Activated CD4-positive, alpha-beta memory T cell treated with anti-CD3 and anti-CD28 coated beads for 36 hours (primary cell): ENCODE measurements around the gene DOCK3. TPM values are rescaled to one million over a fixed set of nuclear protein-coding genes. Genes with fewer than 3 reads are reported as not detected.

ENCODE experiments used
- CTCF ChIA-PET: fragments of 350-600 bp; sonication (Branson Sonifier 250); formaldehyde crosslinking; loops from one replicate; lab custom pipeline; 2021; ENCODE audit warnings: antibody characterized with exemption, inconsistent platforms; lab: Charles Lee
- POLR2A ChIA-PET: fragments of 350-600 bp; sonication (Branson Sonifier 250); formaldehyde crosslinking; loops from one replicate; lab custom pipeline; 2021; ENCODE audit warnings: antibody characterized with exemption; lab: Charles Lee
- DNase-seq: peaks from one replicate; pipeline ENCODE4 v3.0.0-alpha.2; 2020
- H3K27ac Mint-ChIP-seq: one replicate; pipeline ENCODE4 v1.8.0; 2021; ENCODE audit warnings: mixed read lengths
- H3K27me3 Mint-ChIP-seq: one replicate; pipeline ENCODE4 v1.8.0; 2021; ENCODE audit warnings: mixed read lengths
- H3K36me3 Mint-ChIP-seq: one replicate; pipeline ENCODE4 v1.8.0; 2021; ENCODE audit warnings: mixed read lengths
- H3K4me1 Mint-ChIP-seq: one replicate; pipeline ENCODE4 v1.8.0; 2021; ENCODE audit warnings: low read depth, mixed read lengths
- H3K4me3 Mint-ChIP-seq: one replicate; pipeline ENCODE4 v1.8.0; 2021; ENCODE audit warnings: mild to moderate bottlenecking, mixed read lengths
- H3K9me3 Mint-ChIP-seq: one replicate; pipeline ENCODE4 v1.8.0; 2021; ENCODE audit warnings: mixed read lengths
- intact Hi-C: fragments of 100-400 bp; cut with micrococcal nuclease; formaldehyde crosslinking; loops from one replicate; pipeline ENCODE4 v1.15.1; 2023
- total RNA-seq, 2 experiments: library from RNA; stranded (reverse); gene quantifications; one replicate each; pipeline ENCODE4 v1.2.3, GENCODE V29; 2021

DOCK3 gene
- total RNA-seq, 2 experiments from 2014 or later, result 2.7 to 2.9 TPM

DNA sequence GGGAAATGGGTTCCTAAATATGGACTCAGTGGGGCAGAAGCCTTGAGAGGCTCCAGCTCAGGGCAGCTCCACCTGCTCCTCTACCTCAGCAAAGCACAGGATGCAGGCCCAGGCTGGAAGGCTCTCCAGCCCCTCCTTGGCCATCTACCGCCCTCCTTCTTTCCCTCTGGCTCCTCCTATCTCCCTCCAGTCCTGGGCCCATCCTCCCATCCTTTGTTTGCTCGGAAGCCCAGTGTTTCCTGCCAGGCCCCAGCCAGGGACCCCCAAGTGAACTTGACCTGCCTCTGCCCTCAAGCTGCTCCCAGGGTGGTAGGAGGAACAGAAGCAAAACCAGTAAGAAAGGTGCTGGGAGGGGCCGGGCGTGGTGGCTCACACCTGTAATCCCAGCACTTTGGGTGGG lies 37.7 kb upstream of the DOCK3 start:
- CTCF ChIA-PET, result interaction anchor here (0.6 to 1.2 kb wide), 3 partner anchors 16 to 44 kb away, joined by 3 read pairs; no protein-coding TSS in a partner anchor
- DNase-seq, result no peak
- POLR2A ChIA-PET, result interaction anchor here (0.6 kb wide), 1 partner anchor 123 kb away, joined by 3 read pairs; no protein-coding TSS in a partner anchor
- no peaks in the 10 kb centered on the region for H3K9me3 Mint-ChIP-seq
- H3K27ac Mint-ChIP-seq, result peak overlapping the region; percentile 70
- peaks cover 23% of the 10 kb centered on the region for H3K36me3 Mint-ChIP-seq
- H3K4me1 Mint-ChIP-seq, result peaks cover 67% of the 10 kb centered on the region
- no peak overlapping the region for H3K4me3 Mint-ChIP-seq
- H3K27me3 Mint-ChIP-seq, result no peaks in the 10 kb centered on the region
- intact Hi-C loops, result no loop called here

DNA sequence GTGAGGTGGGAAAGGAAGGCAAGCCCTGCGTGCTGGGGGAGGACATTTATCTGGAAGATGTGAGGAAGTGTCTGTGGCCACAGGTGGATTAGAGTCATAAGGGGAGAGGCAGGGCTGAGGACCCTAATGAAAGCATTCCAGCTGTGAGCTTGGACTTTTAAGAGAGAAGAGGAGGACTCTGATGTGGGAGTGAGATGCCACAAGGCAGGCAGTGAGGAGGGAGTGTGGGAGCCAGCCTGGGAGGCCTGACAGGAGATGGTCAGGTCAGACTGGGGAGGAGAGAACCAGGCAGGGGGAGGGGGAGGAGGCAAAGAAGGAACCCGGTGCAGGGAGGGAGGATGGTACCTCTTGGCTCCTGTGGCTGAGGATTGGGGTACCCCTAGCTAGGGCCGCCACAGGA lies 36.8 kb upstream of the DOCK3 start:
- H3K36me3 Mint-ChIP-seq, result peaks cover 21% of the 10 kb centered on the region
- H3K4me1 Mint-ChIP-seq, result peaks cover 61% of the 10 kb centered on the region
- DNase-seq, result no peak
- CTCF ChIA-PET, result no interaction called here
- no peaks in the 10 kb centered on the region for H3K9me3 Mint-ChIP-seq
- POLR2A ChIA-PET, result no interaction called here
- intact Hi-C loops, result no loop called here
- peak overlapping the region; percentile 70 for H3K27ac Mint-ChIP-seq
- no peak overlapping the region for H3K4me3 Mint-ChIP-seq
- H3K27me3 Mint-ChIP-seq, result no peaks in the 10 kb centered on the region

DNA sequence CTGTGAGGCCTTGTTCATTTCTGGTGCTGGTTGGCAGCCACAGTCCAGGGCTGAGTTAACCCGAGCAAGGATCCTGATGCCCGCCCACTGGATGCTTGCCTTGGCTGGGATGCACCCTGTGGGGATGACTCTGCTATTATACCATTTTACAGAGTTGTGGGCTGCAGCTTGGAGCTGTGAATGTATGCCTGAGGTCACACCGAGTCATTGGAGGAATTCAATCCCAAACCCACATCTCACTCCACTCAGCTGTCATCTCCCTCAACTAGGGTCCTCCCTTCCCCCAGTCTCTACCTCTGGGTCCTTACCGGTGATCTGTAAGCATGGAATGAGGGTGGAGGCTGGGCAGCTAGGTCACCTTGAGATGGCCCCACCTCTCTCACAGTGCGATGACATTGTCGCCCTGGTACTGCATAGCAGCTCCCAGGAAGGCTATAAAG lies 35.7 kb upstream of the DOCK3 start:
- Mint-ChIP-seq H3K9me3 (no peaks in the 10 kb centered on the region), H3K27me3 (no peaks in the 10 kb centered on the region), H3K36me3 (peaks cover 32% of the 10 kb centered on the region), H3K27ac (peak overlapping the region; percentile 14), H3K4me1 (peaks cover 50% of the 10 kb centered on the region), H3K4me3 (no peak overlapping the region)
- CTCF ChIA-PET, result no interaction called here
- POLR2A ChIA-PET, result no interaction called here
- no peak for DNase-seq
- intact Hi-C loops, result no loop called here

DNA sequence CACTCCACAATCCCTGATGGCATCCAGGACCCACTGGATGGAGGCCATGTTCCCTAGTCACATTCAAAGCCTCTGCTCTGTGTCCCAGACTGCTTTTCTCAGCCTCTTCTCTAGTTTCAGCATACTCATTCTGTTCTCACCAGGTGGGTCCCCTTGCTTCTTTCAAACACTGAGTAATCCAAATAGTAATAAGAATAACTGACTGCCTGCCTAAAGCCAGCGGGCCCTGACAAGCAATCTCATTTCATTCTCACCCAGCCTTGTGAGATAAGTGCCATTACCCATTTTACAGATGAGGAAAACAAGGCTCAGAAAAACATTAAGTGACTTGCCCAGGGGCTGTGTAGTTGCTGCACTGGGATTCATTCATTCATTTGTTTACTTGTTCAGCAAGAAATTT lies 32.3 kb upstream of the DOCK3 start:
- ChIA-PET POLR2A (no interaction called here), CTCF (interaction anchor here (1.3 kb wide), 1 partner anchor 10 kb away, joined by 7 read pairs; no protein-coding TSS in a partner anchor)
- Mint-ChIP-seq H3K27ac (peak overlapping the region; percentile 40), H3K36me3 (peaks cover 48% of the 10 kb centered on the region), H3K4me1 (peaks cover 28% of the 10 kb centered on the region), H3K9me3 (no peaks in the 10 kb centered on the region), H3K27me3 (no peaks in the 10 kb centered on the region), H3K4me3 (no peak overlapping the region)
- intact Hi-C loops, result loop anchor here (1.0 kb wide), 2 partner anchors 10 to 18 kb away; no protein-coding TSS in a partner anchor
- peak; percentile 53 for DNase-seq

DNA sequence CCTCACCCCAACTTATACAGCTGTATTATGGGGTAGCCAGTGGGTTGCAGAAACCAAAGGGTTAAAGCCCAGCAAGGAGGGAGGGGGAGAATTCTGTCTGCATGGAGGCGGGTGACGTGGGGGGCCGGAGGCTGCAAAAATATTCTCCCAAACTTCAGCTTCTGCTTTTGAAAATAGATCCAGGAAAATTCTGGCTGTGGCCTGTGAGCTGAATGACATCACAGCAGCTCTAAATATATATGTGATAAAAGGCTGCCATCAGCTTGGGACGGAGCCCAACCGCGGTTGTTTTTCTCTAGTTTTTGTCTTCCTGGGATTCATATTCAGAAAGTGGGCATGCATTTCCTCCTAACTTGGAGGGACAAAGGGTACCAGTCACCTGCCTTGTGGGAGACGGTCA lies 30.2 kb upstream of the DOCK3 start:
- ChIA-PET CTCF (interaction anchor here (1.3 to 2.7 kb wide), 2 partner anchors 9 to 28 kb away, joined by 8 to 11 read pairs; partner anchors contain the start of gene MAPKAPK3), POLR2A (no interaction called here)
- H3K4me1 Mint-ChIP-seq, result peaks cover 14% of the 10 kb centered on the region
- no peaks in the 10 kb centered on the region for H3K9me3 Mint-ChIP-seq
- no peak for DNase-seq
- H3K27ac Mint-ChIP-seq, result no peak overlapping the region
- intact Hi-C loops, result no loop called here
- no peaks in the 10 kb centered on the region for H3K27me3 Mint-ChIP-seq
- no peak overlapping the region for H3K4me3 Mint-ChIP-seq
- H3K36me3 Mint-ChIP-seq, result peaks cover 52% of the 10 kb centered on the region

DNA sequence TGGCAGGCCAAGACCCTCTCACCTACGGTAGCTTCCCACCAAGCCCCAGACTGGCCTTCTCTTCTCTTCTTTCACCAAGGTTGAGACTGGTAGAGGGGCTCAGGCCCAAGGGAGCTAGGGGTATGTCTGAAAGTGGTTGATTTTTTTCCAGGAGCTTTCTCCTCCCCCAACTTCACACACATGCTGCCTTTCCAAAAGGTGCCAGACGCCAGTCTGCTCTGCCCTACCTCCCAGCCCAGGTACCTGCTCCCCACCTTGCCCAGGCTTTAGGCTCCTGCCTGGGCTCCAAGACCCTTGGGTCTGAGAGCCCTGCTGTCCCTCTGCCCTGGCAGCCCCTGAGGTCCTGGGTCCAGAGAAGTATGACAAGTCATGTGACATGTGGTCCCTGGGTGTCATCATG lies 29.3 kb upstream of the DOCK3 start:
- ChIA-PET CTCF (interaction anchor here (1.3 to 2.7 kb wide), 2 partner anchors 8 to 29 kb away, joined by 8 to 11 read pairs; partner anchors contain the start of gene MAPKAPK3), POLR2A (no interaction called here)
- DNase-seq, result no peak
- intact Hi-C loops, result no loop called here
- no peaks in the 10 kb centered on the region for H3K27me3 Mint-ChIP-seq
- H3K27ac Mint-ChIP-seq, result peak overlapping the region; percentile 28
- H3K4me1 Mint-ChIP-seq, result peaks cover 18% of the 10 kb centered on the region
- H3K9me3 Mint-ChIP-seq, result no peaks in the 10 kb centered on the region
- H3K36me3 Mint-ChIP-seq, result peaks cover 56% of the 10 kb centered on the region
- no peak overlapping the region for H3K4me3 Mint-ChIP-seq

DNA sequence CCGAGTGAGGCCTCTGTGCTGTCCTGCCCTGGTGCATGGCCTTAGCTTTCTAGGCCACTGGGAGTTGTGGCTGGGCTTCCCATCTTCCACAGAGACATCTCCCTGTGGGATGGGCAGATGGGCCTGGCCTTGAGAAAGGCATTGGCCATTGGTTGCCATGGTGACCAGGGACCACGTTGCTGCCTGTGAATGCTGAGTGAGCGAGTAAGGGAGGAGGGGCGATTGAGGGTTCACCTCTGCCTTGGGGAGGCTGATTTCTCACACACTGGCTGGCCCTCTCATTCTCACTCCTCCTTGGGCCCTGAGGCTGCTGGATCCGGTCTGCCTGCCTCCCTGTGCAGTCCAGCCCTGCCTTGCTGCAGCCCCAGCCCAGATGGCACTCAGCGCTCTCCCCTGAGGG lies 26.4 kb upstream of the DOCK3 start:
- Mint-ChIP-seq H3K27ac (peak overlapping the region; percentile 8), H3K36me3 (peaks cover 41% of the 10 kb centered on the region), H3K27me3 (no peaks in the 10 kb centered on the region), H3K4me1 (peaks cover 7% of the 10 kb centered on the region), H3K9me3 (no peaks in the 10 kb centered on the region), H3K4me3 (no peak overlapping the region)
- POLR2A ChIA-PET, result no interaction called here
- CTCF ChIA-PET, result no interaction called here
- intact Hi-C loops, result no loop called here
- no peak for DNase-seq

DNA sequence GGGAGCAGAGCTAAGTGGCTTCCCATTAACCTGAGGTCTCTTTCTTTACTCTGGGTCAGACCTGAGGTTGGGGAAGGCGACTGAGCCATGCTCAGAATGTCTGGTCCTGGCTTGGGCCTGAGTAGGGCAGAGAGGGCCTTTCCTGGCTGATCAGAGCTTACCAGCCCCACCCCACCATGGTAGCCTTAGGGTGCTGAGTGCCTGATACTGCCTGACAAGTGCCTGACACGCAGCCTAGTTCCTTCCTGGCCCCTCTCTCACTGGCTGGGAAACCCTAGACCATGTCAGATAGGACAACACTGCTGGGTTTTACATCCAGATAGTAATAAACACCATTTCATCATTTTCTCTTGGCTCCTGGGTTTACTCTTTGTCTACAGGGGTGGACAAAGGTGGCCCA lies 25.8 kb upstream of the DOCK3 start:
- intact Hi-C loops, result no loop called here
- Mint-ChIP-seq H3K4me1 (peaks cover 12% of the 10 kb centered on the region), H3K9me3 (no peaks in the 10 kb centered on the region), H3K27me3 (no peaks in the 10 kb centered on the region), H3K4me3 (no peak overlapping the region), H3K36me3 (peaks cover 35% of the 10 kb centered on the region), H3K27ac (no peak overlapping the region)
- POLR2A ChIA-PET, result no interaction called here
- no peak for DNase-seq
- CTCF ChIA-PET, result interaction anchor here (1.1 to 1.5 kb wide), 3 partner anchors 33 to 107 kb away, joined by 3 to 9 read pairs (median 4); no protein-coding TSS in a partner anchor

DNA sequence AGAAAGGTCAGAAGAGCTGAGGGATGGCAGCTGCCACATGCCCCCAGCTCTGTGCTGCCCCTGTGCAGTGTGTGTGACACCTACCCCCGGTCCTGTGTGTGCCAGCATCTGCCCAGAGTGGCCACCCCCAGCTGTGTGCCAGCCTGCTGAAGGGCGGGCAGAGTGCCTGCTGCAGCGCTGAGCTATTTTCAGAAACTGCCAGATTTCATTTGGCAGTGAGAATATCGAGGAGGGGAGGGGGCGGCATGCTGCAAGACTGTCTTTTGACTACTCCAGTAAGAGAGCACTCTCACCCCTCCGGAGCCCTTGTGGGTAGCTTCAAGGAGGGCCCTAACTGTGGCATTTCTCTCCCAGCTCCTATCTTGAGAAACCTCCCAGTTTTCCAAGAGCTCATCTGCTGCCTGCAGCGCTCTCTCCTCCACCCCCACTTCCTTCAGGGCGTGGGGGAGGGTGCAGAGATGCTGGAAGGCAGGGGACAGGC lies 25.2 kb upstream of the DOCK3 start:
- no peak for DNase-seq
- POLR2A ChIA-PET, result no interaction called here
- CTCF ChIA-PET, result interaction anchor here (0.5 to 1.5 kb wide), 4 partner anchors 33 to 438 kb away, joined by 3 to 9 read pairs (median 4); no protein-coding TSS in a partner anchor

DNA sequence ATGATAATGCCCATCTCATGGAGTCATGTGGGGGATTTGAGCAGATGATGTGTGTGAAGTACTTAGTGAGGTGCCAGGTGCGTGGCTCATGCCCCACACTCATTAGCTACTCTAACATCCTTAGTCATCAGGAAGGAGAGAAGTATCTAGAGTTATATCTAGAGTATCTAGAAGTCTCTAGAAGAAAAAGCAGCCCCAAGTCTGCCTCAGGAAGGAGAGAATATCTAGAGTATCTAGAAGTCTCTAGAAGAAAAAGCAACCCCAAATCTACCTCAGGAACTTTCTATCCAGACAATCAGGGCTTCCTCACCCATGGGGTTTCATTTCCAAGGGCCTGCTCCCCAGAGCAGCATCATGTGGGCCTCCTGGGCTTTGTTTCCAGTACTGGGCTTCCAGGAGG lies 24.7 kb upstream of the DOCK3 start:
- POLR2A ChIA-PET, result no interaction called here
- DNase-seq, result no peak
- CTCF ChIA-PET, result interaction anchor here (0.5 to 1.5 kb wide), 4 partner anchors 34 to 437 kb away, joined by 3 to 9 read pairs (median 4); no protein-coding TSS in a partner anchor
- Mint-ChIP-seq H3K9me3 (no peaks in the 10 kb centered on the region), H3K4me1 (peaks cover 22% of the 10 kb centered on the region), H3K4me3 (no peak overlapping the region), H3K36me3 (peaks cover 25% of the 10 kb centered on the region), H3K27ac (peak overlapping the region; percentile 42), H3K27me3 (no peaks in the 10 kb centered on the region)
- intact Hi-C loops, result loop anchor here (10.0 kb wide), 1 partner anchor 215 kb away; no protein-coding TSS in a partner anchor

More for the DNA sequence above, 25.2 kb upstream of the DOCK3 start:
- no peaks in the 10 kb centered on the region for H3K27me3 Mint-ChIP-seq
- intact Hi-C loops, result no loop called here
- H3K9me3 Mint-ChIP-seq, result no peaks in the 10 kb centered on the region
- peaks cover 30% of the 10 kb centered on the region for H3K36me3 Mint-ChIP-seq
- H3K27ac Mint-ChIP-seq, result peak overlapping the region; percentile 42
- H3K4me3 Mint-ChIP-seq, result no peak overlapping the region
- H3K4me1 Mint-ChIP-seq, result peaks cover 17% of the 10 kb centered on the region

DNA sequence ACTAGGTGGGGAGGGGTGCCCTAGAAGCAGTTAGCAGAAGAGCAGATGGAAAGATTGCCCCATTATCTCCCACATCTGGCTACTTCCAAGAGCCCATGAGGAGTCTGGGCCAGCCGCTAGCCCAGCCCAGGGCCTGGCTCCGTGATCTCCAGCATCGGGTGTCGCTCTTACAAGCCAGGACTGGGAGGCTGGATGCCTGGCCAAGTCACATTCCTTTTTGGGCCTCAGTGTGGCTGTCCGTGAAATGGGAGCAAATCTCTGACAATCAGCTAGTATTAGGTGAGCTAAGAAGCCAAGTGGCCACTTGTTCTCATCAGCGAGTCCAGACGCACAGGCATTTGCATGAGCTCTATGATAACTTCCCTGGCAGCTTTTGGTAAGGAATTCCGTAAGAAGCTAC lies 23.3 kb upstream of the DOCK3 start:
- ChIA-PET CTCF (interaction anchor here (2.3 to 5.3 kb wide), 3 partner anchors 35 to 85 kb away, joined by 9 to 188 read pairs (median 46); partner anchors contain the start of genes C3orf18, HEMK1 and MAPKAPK3), POLR2A (interaction anchor here (0.5 to 1.1 kb wide), 3 partner anchors 16 to 43 kb away, joined by 3 to 5 read pairs (median 3); no protein-coding TSS in a partner anchor)
- peaks cover 28% of the 10 kb centered on the region for H3K4me1 Mint-ChIP-seq
- H3K36me3 Mint-ChIP-seq, result peaks cover 14% of the 10 kb centered on the region
- H3K4me3 Mint-ChIP-seq, result no peak overlapping the region
- H3K27ac Mint-ChIP-seq, result peak overlapping the region; percentile 40
- DNase-seq, result no peak
- intact Hi-C loops, result loop anchor here (10.0 kb wide), 1 partner anchor 217 kb away; no protein-coding TSS in a partner anchor
- H3K27me3 Mint-ChIP-seq, result no peaks in the 10 kb centered on the region
- no peaks in the 10 kb centered on the region for H3K9me3 Mint-ChIP-seq

DNA sequence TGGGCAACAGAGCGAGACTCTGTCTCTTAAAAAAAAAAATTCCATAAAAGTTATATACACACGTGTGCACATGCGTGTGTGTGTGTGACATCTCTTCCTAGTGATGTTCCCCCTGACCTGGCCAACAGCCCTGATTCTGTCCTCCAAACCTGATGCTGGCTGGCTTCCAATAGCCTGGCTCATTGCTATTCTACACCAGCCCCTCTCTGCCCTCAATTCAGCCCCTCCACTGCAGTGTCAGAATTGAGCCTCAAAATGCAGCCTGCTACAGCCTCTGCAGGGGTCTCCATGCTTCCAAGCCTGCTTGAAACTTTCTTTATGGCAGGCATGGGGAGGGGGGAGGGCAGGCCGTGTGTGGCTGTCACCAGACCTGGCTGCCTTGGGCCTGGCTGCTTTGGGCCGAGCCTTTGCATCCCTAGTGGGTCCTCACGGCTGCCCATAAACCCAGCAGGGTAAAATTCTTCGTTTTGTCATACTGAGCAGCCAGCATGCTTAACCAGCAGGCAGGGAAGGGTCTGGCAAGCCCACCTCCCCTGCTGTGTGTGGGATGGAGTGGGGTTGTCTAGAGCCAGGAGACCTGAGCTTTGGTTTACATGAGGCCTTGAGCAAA lies 22.7 kb upstream of the DOCK3 start:
- CTCF ChIA-PET, result interaction anchor here (0.6 to 5.3 kb wide), 17 partner anchors 7 to 727 kb away, joined by 3 to 188 read pairs (median 7); partner anchors contain the start of genes C3orf18, CISH, HEMK1 and MAPKAPK3
- Mint-ChIP-seq H3K27ac (peak overlapping the region; percentile 19), H3K4me3 (no peak overlapping the region), H3K4me1 (peaks cover 28% of the 10 kb centered on the region), H3K9me3 (no peaks in the 10 kb centered on the region), H3K27me3 (no peaks in the 10 kb centered on the region), H3K36me3 (peaks cover 12% of the 10 kb centered on the region)
- POLR2A ChIA-PET, result interaction anchor here (1.0 to 1.8 kb wide), 9 partner anchors 15 to 733 kb away, joined by 3 to 13 read pairs (median 3); partner anchors contain the start of genes CISH, HEMK1, MANF and MAPKAPK3
- DNase-seq, result no peak
- intact Hi-C loops, result loop anchor here (1.0 to 10.0 kb wide), 3 partner anchors 36 to 217 kb away; no protein-coding TSS in a partner anchor
